Panc1 (cell line): ENCODE data around the gene RGS3. TPM values are rescaled to one million over a fixed set of nuclear protein-coding genes. Genes with fewer than 3 reads are reported as not detected.

Source experiments
- ATAC-seq: fragments of 200-7000 bp; cut with Tn5 transposase; 2 replicates; pipeline ENCODE4 v1.9.1; 2020; ENCODE audit warnings: mild to moderate bottlenecking, moderate library complexity
- BruUV-seq: library from RNA; stranded (reverse); fragments of 400-500 nt; replicated peaks from 2 replicates; lab custom pipeline; 2021; lab: Mats Ljungman, UMichigan
- CTCF ChIA-PET: fragments of 300-600 bp; sonication (Branson Sonifier 250); formaldehyde crosslinking; loops from one replicate; lab custom pipeline; 2022; ENCODE audit warnings: antibody characterized with exemption; lab: Charles Lee
- POLR2A ChIA-PET: fragments of 300-600 bp; sonication (Branson Sonifier 250); formaldehyde crosslinking; loops from one replicate; lab custom pipeline; 2022; ENCODE audit warnings: antibody characterized with exemption; lab: Charles Lee
- DNase-seq: peaks from one replicate; pipeline ENCODE4 v3.0.0-alpha.2; 2010; ENCODE audit warnings: low read depth, low spot score
- H3K27ac ChIP-seq: 2 replicates; pipeline ENCODE4 v1.5.1; 2011; ENCODE audit warnings: mild to moderate bottlenecking, low read length, inconsistent platforms
- H3K27me3 ChIP-seq: fragments of 200-500 bp; sonication (Bioruptor generic); 2 replicates; pipeline ENCODE4 v1.6.0; 2014; ENCODE audit warnings: low read length, inconsistent platforms; ENCODE audit not compliant: control insufficient read depth, insufficient read depth
- H3K36me3 ChIP-seq: fragments of 200-500 bp; sonication (Bioruptor generic); 2 replicates; pipeline ENCODE4 v1.5.1; 2014; ENCODE audit warnings: inconsistent platforms, mild to moderate bottlenecking, low read length, moderate library complexity; ENCODE audit not compliant: control insufficient read depth, insufficient read depth
- H3K4me1 ChIP-seq: 2 replicates; pipeline ENCODE4 v1.5.1; 2011; ENCODE audit warnings: inconsistent platforms, mild to moderate bottlenecking, low read length, moderate library complexity; ENCODE audit not compliant: control insufficient read depth, insufficient read depth
- H3K4me3 ChIP-seq, 2 experiments: 2 replicates each; pipeline ENCODE4 v1.5.1; 2011 to 2012; ENCODE audit warnings: low read depth in 2 of 2, low read length in 2 of 2, mild to moderate bottlenecking in 2 of 2, inconsistent platforms in 1 of 2, moderate library complexity in 1 of 2
- H3K9me3 ChIP-seq: fragments of 200-500 bp; sonication (Bioruptor generic); 2 replicates; pipeline ENCODE4 v1.5.1; 2014; ENCODE audit warnings: low read depth, mild to moderate bottlenecking, inconsistent platforms, low read length, moderate library complexity; ENCODE audit not compliant: control insufficient read depth, insufficient read depth
- POLR2AphosphoS5 ChIP-seq: IDR thresholded peaks from 2 replicates; pipeline ENCODE4 v1.6.1; 2012; ENCODE audit warnings: mild to moderate bottlenecking, low read depth, low read length, moderate library complexity
- SIN3A ChIP-seq: IDR thresholded peaks from 2 replicates; pipeline ENCODE4 v1.6.1; 2012; ENCODE audit warnings: low read depth, mild to moderate bottlenecking, low read length, moderate library complexity, borderline replicate concordance; ENCODE audit not compliant: insufficient read depth
- TCF7L2 ChIP-seq: IDR thresholded peaks from 2 replicates; pipeline ENCODE4 v1.6.1; 2011; ENCODE audit warnings: mild to moderate bottlenecking, low read depth, low read length, inconsistent platforms
- in situ Hi-C: cut with HindIII; loops from 2 replicates; pipeline ENCODE4 v1.10.0; 2016; ENCODE audit warnings: low sequenced_read_pairs, low pct_unique_long_range_greater_than_20kb
- intact Hi-C: fragments of 100-400 bp; cut with micrococcal nuclease; formaldehyde crosslinking; loops from one replicate; pipeline ENCODE4 v1.10.0; 2022; ENCODE audit not compliant: unreplicated experiment
- total RNA-seq: library from RNA; stranded (reverse); gene quantifications from one replicate; pipeline ENCODE4 v1.2.1, GENCODE V29; 2021; ENCODE audit not compliant: unreplicated experiment
- TF ChIP-seq, protein P1 (sequence below), 2 experiments: IDR thresholded peaks; 2 replicates each; pipeline ENCODE4 v1.6.1; 2011 to 2012; ENCODE audit warnings: low read depth in 2 of 2, control low read depth in 1 of 2, low read length in 1 of 2, mild to moderate bottlenecking in 1 of 2, moderate library complexity in 1 of 2; ENCODE audit not compliant: insufficient read depth in 1 of 2
- TF ChIP-seq, protein P2 (sequence below): fragments of 450-650 bp; IDR thresholded peaks from 2 replicates; pipeline ENCODE4 v1.5.1; 2017; ENCODE audit warnings: mild to moderate bottlenecking

Gene RGS3
- total RNA-seq, 1 experiment from 2014 or later: 15.1 TPM

GRCh38 chr9:113603773-113604172, 140.2 kb downstream of the RGS3 start:
- CTCF ChIA-PET: no interaction called here
- H3K4me3 ChIP-seq: no peak overlapping the region

DNA sequence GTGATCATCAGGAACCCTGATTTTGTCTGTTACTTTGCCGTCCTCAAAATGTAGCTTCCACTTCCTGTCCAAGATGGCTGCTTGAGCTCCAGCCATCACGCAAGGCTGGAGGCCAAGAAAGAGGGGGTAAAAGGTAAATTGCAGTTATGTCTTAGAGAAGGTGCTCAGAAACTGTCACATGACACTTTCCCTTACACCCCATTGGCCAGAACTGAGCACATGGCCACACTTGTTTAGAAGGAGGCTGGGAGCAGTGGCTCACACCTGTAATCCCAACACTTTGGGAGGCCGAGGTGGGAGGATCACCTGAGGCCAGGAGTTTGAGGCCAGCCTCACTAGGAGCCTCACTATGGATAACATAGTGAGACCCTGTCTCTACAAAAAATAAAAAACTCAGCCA, 140.9 kb downstream of the RGS3 start:
- no peak for TF ChIP-seq SIN3A
- TF ChIP-seq POLR2AphosphoS5: no peak
- TF ChIP-seq, protein P1, sequence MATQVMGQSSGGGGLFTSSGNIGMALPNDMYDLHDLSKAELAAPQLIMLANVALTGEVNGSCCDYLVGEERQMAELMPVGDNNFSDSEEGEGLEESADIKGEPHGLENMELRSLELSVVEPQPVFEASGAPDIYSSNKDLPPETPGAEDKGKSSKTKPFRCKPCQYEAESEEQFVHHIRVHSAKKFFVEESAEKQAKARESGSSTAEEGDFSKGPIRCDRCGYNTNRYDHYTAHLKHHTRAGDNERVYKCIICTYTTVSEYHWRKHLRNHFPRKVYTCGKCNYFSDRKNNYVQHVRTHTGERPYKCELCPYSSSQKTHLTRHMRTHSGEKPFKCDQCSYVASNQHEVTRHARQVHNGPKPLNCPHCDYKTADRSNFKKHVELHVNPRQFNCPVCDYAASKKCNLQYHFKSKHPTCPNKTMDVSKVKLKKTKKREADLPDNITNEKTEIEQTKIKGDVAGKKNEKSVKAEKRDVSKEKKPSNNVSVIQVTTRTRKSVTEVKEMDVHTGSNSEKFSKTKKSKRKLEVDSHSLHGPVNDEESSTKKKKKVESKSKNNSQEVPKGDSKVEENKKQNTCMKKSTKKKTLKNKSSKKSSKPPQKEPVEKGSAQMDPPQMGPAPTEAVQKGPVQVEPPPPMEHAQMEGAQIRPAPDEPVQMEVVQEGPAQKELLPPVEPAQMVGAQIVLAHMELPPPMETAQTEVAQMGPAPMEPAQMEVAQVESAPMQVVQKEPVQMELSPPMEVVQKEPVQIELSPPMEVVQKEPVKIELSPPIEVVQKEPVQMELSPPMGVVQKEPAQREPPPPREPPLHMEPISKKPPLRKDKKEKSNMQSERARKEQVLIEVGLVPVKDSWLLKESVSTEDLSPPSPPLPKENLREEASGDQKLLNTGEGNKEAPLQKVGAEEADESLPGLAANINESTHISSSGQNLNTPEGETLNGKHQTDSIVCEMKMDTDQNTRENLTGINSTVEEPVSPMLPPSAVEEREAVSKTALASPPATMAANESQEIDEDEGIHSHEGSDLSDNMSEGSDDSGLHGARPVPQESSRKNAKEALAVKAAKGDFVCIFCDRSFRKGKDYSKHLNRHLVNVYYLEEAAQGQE (IDR thresholded peaks at IDR 0.05; ENCODE audit: insufficient read depth in 1 of 2, low read depth in 2 of 2, low read length in 1 of 2): no peak
- TF ChIP-seq, protein P2, sequence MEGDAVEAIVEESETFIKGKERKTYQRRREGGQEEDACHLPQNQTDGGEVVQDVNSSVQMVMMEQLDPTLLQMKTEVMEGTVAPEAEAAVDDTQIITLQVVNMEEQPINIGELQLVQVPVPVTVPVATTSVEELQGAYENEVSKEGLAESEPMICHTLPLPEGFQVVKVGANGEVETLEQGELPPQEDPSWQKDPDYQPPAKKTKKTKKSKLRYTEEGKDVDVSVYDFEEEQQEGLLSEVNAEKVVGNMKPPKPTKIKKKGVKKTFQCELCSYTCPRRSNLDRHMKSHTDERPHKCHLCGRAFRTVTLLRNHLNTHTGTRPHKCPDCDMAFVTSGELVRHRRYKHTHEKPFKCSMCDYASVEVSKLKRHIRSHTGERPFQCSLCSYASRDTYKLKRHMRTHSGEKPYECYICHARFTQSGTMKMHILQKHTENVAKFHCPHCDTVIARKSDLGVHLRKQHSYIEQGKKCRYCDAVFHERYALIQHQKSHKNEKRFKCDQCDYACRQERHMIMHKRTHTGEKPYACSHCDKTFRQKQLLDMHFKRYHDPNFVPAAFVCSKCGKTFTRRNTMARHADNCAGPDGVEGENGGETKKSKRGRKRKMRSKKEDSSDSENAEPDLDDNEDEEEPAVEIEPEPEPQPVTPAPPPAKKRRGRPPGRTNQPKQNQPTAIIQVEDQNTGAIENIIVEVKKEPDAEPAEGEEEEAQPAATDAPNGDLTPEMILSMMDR: no peak
- TF ChIP-seq TCF7L2: no peak
- ChIA-PET CTCF (no interaction called here), POLR2A (interaction anchor here (0.6 kb wide), 1 partner anchor 18 kb away, joined by 3 read pairs; no protein-coding TSS in a partner anchor)
- intact Hi-C loops: no loop called here
- ATAC-seq: no peak
- Histone ChIP-seq H3K27me3 (no peaks in the 10 kb centered on the region), H3K27ac (no peak overlapping the region), H3K4me3 (no peak overlapping the region), H3K9me3 (no peaks in the 10 kb centered on the region), H3K36me3 (no peaks in the 10 kb centered on the region), H3K4me1 (no peaks in the 10 kb centered on the region)
- DNase-seq: no peak
- no TSS peak for BruUV-seq
- in situ Hi-C loops: no loop called here

More at GRCh38 chr9:113603773-113604172, 140.2 kb downstream of the RGS3 start:
- no peak for DNase-seq
- Histone ChIP-seq H3K9me3 (no peaks in the 10 kb centered on the region), H3K36me3 (no peaks in the 10 kb centered on the region), H3K27ac (no peak overlapping the region), H3K27me3 (no peaks in the 10 kb centered on the region), H3K4me1 (no peaks in the 10 kb centered on the region)
- ATAC-seq: no peak
- POLR2A ChIA-PET: no interaction called here
- TF ChIP-seq, protein P1 (IDR thresholded peaks at IDR 0.05; ENCODE audit: insufficient read depth in 1 of 2, low read depth in 2 of 2, low read length in 1 of 2): no peak
- TF ChIP-seq TCF7L2 (no peak), SIN3A (no peak), POLR2AphosphoS5 (no peak)
- TF ChIP-seq, protein P2: no peak
- BruUV-seq: no TSS peak
- intact Hi-C loops: no loop called here
- in situ Hi-C loops: no loop called here
